Measurements from ENCODE around the gene TRIM14.
A peak's percentile ranks its signal among the peaks of the same experiment; 100 is the strongest.
"Not testable (repeated sequence)": the region's sequence is repeated elsewhere in the genome, so short reads cannot be mapped to it uniquely, and the experiment has no call there.

The TRIM14 gene

DNA sequence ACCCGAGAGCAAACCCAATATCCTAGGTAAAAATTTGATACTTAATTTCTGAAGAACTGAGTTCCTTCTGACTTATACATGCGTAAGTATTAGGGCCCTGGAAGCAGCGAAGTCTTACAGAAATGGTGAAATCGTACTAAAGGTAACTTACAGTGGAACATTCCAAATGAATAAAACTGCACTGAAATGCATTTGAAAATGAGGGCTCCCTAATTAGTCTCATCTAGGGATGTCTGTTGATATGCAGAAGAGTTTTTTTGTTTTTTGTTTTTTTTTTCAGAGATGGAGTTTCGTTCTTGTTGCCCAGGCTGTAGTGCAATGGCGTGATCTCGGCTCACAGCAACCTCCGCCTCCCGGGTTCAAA is 72.9 kb downstream of the TRIM14 start:
- no peak for DNase-seq

DNA sequence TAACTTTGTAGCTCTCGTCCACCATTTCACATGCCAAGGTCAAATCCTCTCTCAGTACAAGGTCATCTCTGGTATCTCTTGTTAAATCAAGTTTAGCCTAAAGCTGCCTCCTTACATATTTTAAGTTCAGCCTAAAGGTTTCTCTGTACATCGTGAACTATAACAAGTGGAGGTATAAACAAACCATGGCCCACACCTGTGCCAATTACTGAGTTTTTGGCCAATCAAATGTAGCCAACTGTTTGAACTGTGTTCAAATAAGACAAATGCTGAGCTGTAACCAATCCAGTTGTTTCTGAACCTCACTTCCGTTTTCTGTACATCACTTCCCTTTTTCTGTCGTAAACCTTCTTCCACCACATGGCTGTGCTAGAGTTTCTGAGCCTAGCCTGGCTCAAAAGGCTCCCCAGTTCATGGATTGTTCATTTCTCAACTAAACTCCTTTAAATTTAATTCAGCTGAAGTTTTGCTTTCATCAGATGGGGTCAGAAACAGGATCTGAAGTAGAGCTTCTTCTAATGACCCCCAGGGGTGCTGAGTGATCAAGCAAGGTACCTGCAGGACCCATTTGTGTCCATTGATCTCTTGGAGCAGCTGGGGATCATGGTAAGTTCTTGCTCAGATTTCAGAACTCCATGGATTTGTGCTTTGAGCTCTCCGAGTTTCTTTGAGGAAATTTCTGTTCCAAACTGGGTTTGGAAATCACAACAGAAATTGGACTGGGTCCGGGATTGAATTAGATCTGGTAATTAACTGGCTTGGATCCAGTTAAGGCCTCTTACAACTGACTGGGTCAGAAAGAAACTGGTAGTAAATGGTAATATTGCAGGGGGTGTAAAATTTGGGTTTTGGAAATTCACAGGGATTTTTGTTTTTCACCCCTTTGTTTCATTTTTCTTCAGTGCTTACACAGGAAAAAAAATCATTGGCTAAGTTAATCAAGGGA is 73.5 kb downstream of the TRIM14 start:
- peak; percentile 69 to 90 (median 80) for DNase-seq

DNA sequence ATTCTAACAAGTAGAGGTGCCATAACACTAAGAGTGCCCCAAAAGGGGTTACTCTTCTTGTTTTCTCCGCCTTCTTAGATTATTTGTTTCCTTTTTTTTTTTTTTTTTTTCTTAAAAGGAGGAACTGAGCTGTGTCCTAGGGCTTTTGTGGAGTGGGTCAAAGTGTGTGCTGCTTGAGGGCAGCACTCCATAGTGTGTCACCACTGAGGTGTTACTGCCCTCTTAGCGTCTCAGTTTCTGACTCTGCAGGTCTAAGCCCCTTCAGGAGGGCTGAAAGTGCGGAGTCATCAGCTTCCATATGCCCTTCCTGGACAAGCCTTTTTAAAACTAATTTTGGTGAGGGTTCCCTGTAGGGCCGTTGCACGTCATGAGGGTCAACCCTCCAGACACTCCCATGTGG is 75.1 kb downstream of the TRIM14 start:
- peak; percentile 19 to 61 (median 52) for DNase-seq

DNA sequence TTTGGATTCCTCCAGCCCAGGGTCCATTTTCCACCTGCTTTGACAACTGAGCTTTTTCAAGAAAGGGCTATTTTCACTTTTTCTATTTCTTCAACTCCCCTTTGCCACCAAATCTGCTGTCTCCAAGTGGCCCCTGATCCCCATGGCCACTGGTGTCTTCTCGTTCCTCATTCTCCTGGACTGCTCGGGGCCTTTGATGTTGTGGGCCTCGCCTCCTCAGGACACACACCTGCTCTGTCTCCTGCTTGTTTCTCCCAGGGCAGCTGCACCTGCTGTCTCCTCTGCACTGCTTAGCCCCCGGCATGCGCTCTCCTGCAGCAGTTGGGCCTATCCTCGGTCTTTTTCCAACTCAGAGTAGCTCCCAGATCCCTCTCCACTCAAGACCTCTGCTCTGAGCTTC is 78.8 kb downstream of the TRIM14 start:
- no peak for DNase-seq

DNA sequence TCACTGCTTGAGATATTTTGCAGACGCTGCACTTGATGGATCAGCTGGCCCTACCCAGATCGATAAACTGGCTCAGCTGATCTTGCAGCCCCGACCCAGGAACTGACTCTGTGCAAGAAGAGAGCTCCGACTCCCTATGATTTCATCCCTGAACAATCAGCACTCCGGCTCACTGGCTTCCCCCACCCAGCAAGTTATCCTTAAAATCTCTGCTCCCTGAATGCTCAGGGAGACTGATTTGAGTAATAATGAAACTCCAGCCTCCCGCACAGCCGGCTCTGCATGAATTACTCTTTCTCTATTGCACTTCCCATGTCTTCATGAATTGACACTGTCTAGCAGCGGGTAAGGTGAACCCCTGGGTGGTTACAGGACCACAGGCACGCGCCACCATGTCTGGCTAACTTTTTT is 79.4 kb downstream of the TRIM14 start:
- no peak for DNase-seq

DNA sequence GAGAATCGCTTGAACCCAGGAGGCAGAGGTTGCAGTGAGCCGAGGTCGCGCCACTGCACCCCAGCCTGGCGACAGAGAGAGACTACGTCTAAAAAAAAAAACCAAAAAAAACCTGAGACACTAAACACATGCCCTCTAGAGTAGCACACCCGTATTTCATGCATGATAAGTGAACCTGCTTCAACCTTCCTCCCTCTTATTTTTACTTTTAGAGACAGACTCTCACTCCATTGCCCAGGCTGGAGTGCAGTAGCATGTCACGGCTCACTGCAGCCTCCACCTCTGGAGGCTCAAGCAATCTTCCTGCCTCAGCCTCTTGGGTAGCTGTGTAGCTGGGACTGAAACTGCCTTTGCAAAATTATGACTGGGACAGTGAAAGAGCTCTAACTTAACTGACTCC is 80.1 kb downstream of the TRIM14 start:
- no peak for DNase-seq

DNA sequence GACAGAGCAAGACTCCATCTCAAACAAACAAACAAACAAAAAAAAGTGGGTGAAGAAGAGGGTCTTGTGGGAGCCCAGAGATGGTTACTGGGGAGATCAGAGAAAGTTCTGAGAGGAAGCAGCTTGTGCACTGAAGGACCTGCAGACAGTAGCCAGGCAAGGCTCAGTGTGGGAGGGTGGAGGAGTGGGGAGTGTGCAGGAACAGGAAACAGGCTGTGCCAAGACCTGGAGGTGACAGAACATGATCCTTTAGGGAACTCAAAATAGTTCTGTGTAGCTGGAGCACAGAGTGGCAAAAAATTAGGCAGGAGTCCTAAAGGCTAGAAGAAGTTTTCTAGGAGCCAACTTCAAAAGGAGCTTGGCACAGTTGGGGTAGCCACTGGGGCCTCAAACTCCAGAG is 81.7 kb downstream of the TRIM14 start:
- peak; percentile 76 to 87 (median 85) for DNase-seq

DNA sequence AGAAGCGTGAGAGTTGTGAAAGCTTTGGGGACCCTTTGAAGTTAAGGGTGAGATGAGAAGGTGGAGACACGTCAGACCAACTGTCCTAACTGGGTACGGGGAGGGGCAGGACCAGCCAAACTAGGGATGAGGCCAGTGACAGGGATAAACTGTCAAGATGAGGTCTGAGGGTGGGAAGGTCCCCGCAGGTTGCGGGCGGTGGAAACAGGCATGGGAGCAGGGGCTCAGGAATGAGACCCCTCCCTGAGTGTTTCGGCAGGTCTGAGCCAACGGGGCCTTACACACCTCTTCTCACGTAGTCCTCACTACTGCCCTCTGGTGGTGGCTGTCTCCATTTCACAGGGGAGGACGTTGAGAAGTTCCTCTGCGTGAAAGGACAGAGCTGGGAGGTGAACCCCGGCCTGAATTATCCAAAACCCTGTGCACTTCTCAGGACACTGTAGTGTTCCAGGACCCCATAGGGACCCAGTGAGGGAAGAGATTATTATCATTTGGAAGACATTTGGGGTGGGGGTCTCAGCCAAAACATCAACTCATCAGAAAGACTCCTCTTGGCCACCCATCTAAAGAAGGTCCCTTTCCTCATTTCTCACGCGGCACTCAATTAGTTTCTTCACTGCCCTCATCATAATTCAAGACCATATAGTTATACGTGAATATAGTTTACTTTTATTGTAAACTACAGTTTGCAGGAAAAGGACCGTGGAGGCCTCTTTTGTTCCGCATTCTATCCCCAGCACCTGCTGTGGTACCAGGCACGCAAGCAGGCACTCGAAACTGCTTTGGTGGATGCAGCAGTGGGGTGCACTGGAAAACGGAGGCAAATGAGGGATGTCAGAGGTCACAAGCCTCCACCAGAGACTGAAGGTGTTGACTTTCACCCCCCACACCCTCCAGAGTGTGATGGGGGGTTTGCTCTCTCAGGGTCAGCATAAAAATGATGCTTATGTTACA is 84.2 kb downstream of the TRIM14 start:
- peak; percentile 86 to 93 (median 92) for DNase-seq

DNA sequence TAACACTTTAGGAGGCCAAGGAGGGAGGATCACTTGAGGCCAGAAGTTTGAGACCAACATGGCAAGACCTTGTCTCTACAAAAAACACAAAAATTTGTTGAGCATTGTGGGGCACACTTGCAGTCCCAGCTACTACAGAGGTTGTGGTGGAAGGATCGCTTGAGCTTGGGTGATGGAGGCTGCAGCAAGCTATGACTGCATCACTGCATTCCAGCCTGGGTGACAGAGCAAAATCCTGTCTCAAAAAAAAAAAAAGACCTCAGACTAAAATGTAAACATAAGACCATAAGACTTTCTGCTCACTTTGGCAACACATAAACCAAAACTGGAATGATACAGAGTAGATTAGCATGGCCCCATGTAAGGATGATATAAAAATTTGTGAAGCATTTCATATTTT is 87.1 kb downstream of the TRIM14 start:
- no peak for DNase-seq

DNA sequence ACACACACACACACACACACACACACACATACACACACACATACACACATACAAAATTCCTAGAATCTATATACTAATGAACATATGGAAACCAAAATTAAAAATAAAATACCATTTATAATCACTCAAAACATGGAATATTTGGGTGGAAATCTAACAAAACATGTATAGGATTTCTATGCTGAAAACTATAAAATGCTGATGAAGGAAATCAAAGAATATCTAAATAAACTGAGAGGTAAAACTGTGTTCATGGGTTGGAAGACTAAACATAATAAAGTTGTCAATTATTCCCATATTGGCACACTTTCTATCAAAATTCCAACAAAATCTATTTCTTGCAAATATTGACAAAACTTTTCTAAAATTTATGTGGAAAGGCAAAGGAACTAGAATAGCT is 87.9 kb downstream of the TRIM14 start:
- no peak for DNase-seq

DNA sequence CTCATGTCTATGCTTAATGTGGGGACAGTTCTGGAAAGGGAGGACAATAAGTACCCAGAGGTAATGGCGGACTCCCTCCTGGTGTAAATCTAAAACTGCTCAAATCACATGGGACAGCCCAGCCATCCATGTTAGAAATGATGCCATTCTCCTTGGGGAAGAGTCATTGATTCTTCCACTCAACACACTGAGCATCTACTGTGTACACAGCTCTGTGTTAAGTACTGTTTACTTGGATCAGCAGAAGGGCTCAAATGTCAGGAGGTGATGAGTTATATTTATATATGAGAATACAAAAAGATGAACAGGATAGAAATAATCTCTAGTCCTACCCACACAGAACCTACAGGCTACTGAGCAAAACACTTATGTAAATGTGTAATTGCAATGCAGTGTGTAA is 94.3 kb downstream of the TRIM14 start:
- DNase-seq = no peak

DNA sequence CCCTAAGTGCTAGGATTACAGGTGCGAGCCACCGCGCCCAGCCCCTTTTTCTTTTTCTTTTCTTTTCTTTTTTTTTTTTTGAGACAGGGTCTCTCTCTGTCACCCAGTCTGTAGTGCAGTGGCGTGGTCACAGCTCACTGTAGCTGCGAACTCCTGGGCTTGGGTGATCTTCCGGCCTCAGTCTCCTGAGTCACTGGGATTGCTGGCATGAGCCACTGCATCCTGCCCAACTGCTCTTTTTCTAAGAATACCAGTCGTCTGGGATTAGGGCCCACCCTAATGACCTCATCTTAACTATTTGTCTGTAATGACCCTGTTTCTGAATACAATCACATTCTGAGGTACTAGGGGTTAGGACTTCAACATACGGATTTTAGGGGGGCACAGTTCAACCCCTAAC is 96.6 kb downstream of the TRIM14 start:
- DNase-seq = no peak

DNA sequence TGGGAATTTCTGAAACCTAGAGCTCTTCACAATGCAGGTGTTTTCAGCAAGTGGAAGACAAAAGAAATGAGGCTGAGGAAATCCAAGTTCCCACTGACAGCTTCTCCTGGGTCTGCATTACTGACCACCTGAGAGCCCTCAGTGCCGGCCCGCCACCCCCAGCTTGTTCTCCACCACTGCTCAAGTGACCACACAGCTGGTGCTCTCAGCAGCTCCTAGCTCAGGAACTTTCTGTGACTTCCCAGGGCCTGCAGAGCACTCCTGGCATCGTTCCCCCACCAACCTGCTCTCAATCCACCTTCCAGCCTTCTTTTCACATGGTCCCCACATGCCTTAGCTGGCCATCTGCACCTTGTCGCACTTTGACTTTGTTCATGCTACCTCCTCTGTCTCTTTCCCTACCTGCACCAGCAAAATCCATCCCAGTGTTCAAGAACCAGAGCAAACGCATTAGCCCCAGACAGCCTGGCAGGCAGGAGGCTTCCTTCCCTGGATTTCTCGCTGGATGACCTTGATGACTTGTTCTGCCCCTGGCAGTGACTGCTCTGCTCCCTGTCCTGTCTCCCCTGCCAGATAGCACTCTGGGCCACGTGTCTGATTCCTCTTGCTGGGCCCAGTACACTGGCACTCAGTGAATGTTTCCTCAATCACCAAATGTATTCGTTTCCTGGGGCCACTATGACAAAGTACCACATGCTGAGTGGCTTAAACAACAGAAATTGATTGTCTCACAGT is 97.5 kb downstream of the TRIM14 start:
- DNase-seq = no peak

DNA sequence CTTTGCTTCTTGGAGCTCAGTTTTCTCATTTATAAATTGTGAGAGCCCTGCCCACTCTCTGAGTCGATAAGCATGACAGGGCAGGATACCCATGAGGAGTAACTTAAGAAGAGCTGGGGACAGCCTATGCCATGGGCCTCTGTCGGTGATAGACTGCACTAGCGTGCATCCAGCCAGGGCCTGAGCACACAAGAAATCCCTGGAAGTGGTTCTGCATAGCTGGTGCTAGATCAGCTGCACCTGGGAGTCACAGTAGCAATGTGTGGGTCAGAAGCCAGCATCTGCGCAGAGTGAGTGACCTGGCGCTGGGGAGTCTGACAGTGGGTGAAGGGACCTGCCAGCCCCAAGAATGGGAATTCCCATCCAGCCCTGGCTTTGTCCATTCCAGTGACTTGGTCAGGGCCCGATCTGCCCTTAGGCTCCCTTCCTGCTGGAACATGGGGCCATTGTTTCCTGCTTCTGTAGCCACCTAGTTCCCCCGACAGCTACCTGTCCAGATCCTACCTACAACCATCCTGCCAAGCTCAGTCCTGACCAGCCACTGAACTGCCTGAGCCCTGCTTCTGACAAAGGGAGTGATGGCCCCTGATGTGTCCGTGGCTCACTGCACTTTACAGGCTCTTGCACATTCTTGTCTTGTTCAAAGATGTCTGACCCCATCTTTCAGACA is 98.4 kb downstream of the TRIM14 start:
- no peak for DNase-seq

DNA sequence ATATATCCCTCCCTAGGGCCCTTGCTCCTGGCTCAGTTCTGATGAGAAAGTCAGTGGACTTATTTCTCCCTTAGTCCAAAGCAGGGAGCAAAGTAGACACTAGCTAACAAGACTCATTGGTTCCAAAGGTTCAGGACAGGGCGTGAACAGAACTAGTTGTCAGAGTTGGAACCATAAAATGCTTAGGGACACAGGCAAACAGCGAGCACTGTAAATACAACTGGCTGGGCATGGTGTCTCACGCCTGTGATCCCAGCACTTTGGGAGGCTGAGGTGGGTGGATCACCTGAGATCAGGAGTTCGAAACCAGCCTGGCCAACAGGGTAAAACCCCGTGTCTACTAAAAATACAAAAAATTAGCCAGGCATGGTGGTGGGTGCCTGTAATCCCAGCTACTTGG is 99.2 kb downstream of the TRIM14 start:
- DNase-seq = not testable (repeated sequence)

Data from suppressor macrophage (primary cell).